Measurements from ENCODE around the gene NELFA. TPM values are rescaled to one million over a fixed set of nuclear protein-coding genes. Genes with fewer than 3 reads are reported as not detected.

The NELFA gene
- polyA plus RNA-seq, 1 donor (not counting 4 experiments of a cell fraction or from before 2014, with no cell fraction given): 9.9 TPM

- no peak overlapping the region for H3K4me3 ChIP-seq (ENCODE audit: control insufficient read depth in 2 of 3, extremely low read depth in 1 of 3, insufficient read depth in 2 of 3, low read depth in 1 of 3, low read length in 3 of 3)
- dilution Hi-C loops (cut with MboI; ENCODE audit: extremely low pct_ligation_motif_present, low sequenced_read_pairs): no loop called here
- H3K36me3 ChIP-seq (ENCODE audit: control insufficient read depth in 2 of 2, extremely low read depth in 1 of 2, insufficient read depth in 2 of 2, low read length in 2 of 2): no peaks in the 10 kb centered on the region
- peaks cover 35% of the 10 kb centered on the region for H3K27me3 ChIP-seq (ENCODE audit: control insufficient read depth, extremely low read depth, insufficient read depth, low read length)
- H3K9me3 ChIP-seq (ENCODE audit: control insufficient read depth, low read depth, low read length): no peaks in the 10 kb centered on the region
- H3K4me1 ChIP-seq (ENCODE audit: control insufficient read depth, extremely low read depth, insufficient read depth, low read length): no peaks in the 10 kb centered on the region
- no peak for TF ChIP-seq CTCF (optimal IDR thresholded peaks at IDR 0.05 in 1 of 3, IDR thresholded peaks at IDR 0.05 in 1 of 3, conservative IDR thresholded peaks at IDR 0.05 in 1 of 3; ENCODE audit: extremely low read depth in 1 of 3, insufficient read depth in 2 of 3, low read length in 3 of 3)
- no peak for TF ChIP-seq EZH2 (IDR thresholded peaks at IDR 0.05; ENCODE audit: low read length)
- no peak overlapping the region for H3K9ac ChIP-seq (ENCODE audit: control insufficient read depth, extremely low read depth, insufficient read depth, low read length)
- DNase-seq (ENCODE audit: low read depth, low spot score) (no peak), FAIRE-seq (no peak)
- no peak overlapping the region for H3K4me2 ChIP-seq (ENCODE audit: control insufficient read depth, extremely low read depth, insufficient read depth, low read depth, low read length)
- H2AFZ ChIP-seq (ENCODE audit: control insufficient read depth, low read length): no peak overlapping the region
- no peak overlapping the region for H3K27ac ChIP-seq (ENCODE audit: control insufficient read depth, insufficient read depth, low read length)
- H4K20me1 ChIP-seq (ENCODE audit: control insufficient read depth, extremely low read depth, insufficient read depth, low read length): no peaks in the 10 kb centered on the region
- no peaks in the 10 kb centered on the region for H3K9me1 ChIP-seq (ENCODE audit: control insufficient read depth, extremely low read depth, insufficient read depth, low read length)
- H3K79me2 ChIP-seq (ENCODE audit: control insufficient read depth, insufficient read depth, low read length): no peaks in the 10 kb centered on the region
These were observed 39.2 kb upstream of the NELFA start for GRCh38 chr4:2047781-2048581.

- Histone ChIP-seq H4K20me1 (ENCODE audit: control insufficient read depth, extremely low read depth, insufficient read depth, low read length) (no peaks in the 10 kb centered on the region), H3K9me1 (ENCODE audit: control insufficient read depth, extremely low read depth, insufficient read depth, low read length) (no peaks in the 10 kb centered on the region), H3K79me2 (ENCODE audit: control insufficient read depth, insufficient read depth, low read length) (no peaks in the 10 kb centered on the region), H3K9me3 (ENCODE audit: control insufficient read depth, low read depth, low read length) (no peaks in the 10 kb centered on the region), H3K27ac (ENCODE audit: control insufficient read depth, insufficient read depth, low read length) (no peak overlapping the region), H3K4me1 (ENCODE audit: control insufficient read depth, extremely low read depth, insufficient read depth, low read length) (no peaks in the 10 kb centered on the region), H2AFZ (ENCODE audit: control insufficient read depth, low read length) (no peak overlapping the region), H3K36me3 (ENCODE audit: control insufficient read depth in 2 of 2, extremely low read depth in 1 of 2, insufficient read depth in 2 of 2, low read length in 2 of 2) (no peaks in the 10 kb centered on the region), H3K27me3 (ENCODE audit: control insufficient read depth, extremely low read depth, insufficient read depth, low read length) (peaks cover 36% of the 10 kb centered on the region), H3K4me3 (ENCODE audit: control insufficient read depth in 2 of 3, extremely low read depth in 1 of 3, insufficient read depth in 2 of 3, low read depth in 1 of 3, low read length in 3 of 3) (no peak overlapping the region), H3K4me2 (ENCODE audit: control insufficient read depth, extremely low read depth, insufficient read depth, low read depth, low read length) (no peak overlapping the region), H3K9ac (ENCODE audit: control insufficient read depth, extremely low read depth, insufficient read depth, low read length) (no peak overlapping the region)
- no peak for DNase-seq (ENCODE audit: low read depth, low spot score)
- no peak for FAIRE-seq
- no peak for TF ChIP-seq CTCF (optimal IDR thresholded peaks at IDR 0.05 in 1 of 3, IDR thresholded peaks at IDR 0.05 in 1 of 3, conservative IDR thresholded peaks at IDR 0.05 in 1 of 3; ENCODE audit: extremely low read depth in 1 of 3, insufficient read depth in 2 of 3, low read length in 3 of 3)
- no peak for TF ChIP-seq EZH2 (IDR thresholded peaks at IDR 0.05; ENCODE audit: low read length)
- dilution Hi-C loops (cut with MboI; ENCODE audit: extremely low pct_ligation_motif_present, low sequenced_read_pairs): no loop called here
These were observed 38.4 kb upstream of the NELFA start for GRCh38 chr4:2047031-2047660.

Measured in keratinocyte (primary cell).